DMS53 (cell line): ENCODE data around the gene ENPP1.

Experiments used
- DNase-seq: peaks from one replicate; lab custom pipeline; 2025; lab: John Stamatoyannopoulos, UW

Gene ENPP1

GRCh38 chr6:131807644-131808459, at the start of gene ENPP1:
Gene ENPP1, plus strand, starts transcription at chr6:131808020. Its CDS starts 16 bp downstream, at chr6:131808036.
- DNase-seq, result peak; percentile 86

- no peak for DNase-seq
These were observed 48.9 kb upstream of the ENPP1 start for GRCh38 chr6:131758920-131759319.

- DNase-seq, result no peak
These were observed 46.6 kb upstream of the ENPP1 start for GRCh38 chr6:131761060-131761761.

GRCh38 chr6:131761762-131762067, 46.1 kb upstream of the ENPP1 start:
- no peak for DNase-seq

GRCh38 chr6:131762984-131763383, 44.8 kb upstream of the ENPP1 start:
- DNase-seq, result no peak

GRCh38 chr6:131763749-131764148, 44.1 kb upstream of the ENPP1 start:
- DNase-seq, result no peak

GRCh38 chr6:131764350-131764749, 43.5 kb upstream of the ENPP1 start:
- DNase-seq, result no peak

- DNase-seq, result no peak
These were observed 42.6 kb upstream of the ENPP1 start for GRCh38 chr6:131765081-131765803.

GRCh38 chr6:131765804-131766135, 42.0 kb upstream of the ENPP1 start:
- DNase-seq, result no peak

- DNase-seq, result no peak
These were observed 41.2 kb upstream of the ENPP1 start for GRCh38 chr6:131766631-131767030.

GRCh38 chr6:131768964-131769363, 38.9 kb upstream of the ENPP1 start:
- no peak for DNase-seq

- DNase-seq, result no peak
These were observed 38.3 kb upstream of the ENPP1 start for GRCh38 chr6:131769385-131770141.

- no peak for DNase-seq
These were observed 37.0 kb upstream of the ENPP1 start for GRCh38 chr6:131770776-131771175.

GRCh38 chr6:131773284-131773950, 34.4 kb upstream of the ENPP1 start:
- no peak for DNase-seq

- no peak for DNase-seq
These were observed 31.9 kb upstream of the ENPP1 start for GRCh38 chr6:131775886-131776285.

GRCh38 chr6:131776985-131777384, 30.8 kb upstream of the ENPP1 start:
- DNase-seq, result no peak

GRCh38 chr6:131778169-131778568, 29.7 kb upstream of the ENPP1 start:
- DNase-seq, result no peak

- no peak for DNase-seq
These were observed 28.5 kb upstream of the ENPP1 start for GRCh38 chr6:131779304-131779703.

- no peak for DNase-seq
These were observed 27.2 kb upstream of the ENPP1 start for GRCh38 chr6:131780600-131780999.

- no peak for DNase-seq
These were observed 26.1 kb upstream of the ENPP1 start for GRCh38 chr6:131781687-131782086.

GRCh38 chr6:131782764-131783163, 25.1 kb upstream of the ENPP1 start:
- DNase-seq, result peak; percentile 41

GRCh38 chr6:131784561-131784960, 23.3 kb upstream of the ENPP1 start:
- DNase-seq, result no peak
